Adrenal gland (tissue), 12 donors: Measurements from ENCODE around the gene WDR5. TPM values are rescaled to one million over a fixed set of nuclear protein-coding genes. Genes with fewer than 3 reads are reported as not detected.

Source experiments
- DNase-seq, 7 donors: peaks; one replicate each; pipeline ENCODE4 v3.0.0-alpha.2; 2019 to 2020
- H3K27ac ChIP-seq, 5 donors: fragments of 200-600 bp; sonication (generic) in 4 of 5; 1 replicate in 3 of 5; 2 replicates in 2 of 5; pipeline versions ENCODE4 v1.5.1 to v1.8.0; 2016 to 2020; ENCODE audit warnings: mild to moderate bottlenecking in 1 of 5
- H3K27me3 ChIP-seq: fragments of 200-600 bp; 2 replicates; pipeline ENCODE4 v1.8.0; 2021
- H3K36me3 ChIP-seq, 2 donors: fragments of 200-600 bp; replicated peaks in 1 of 2; 1 replicate in 1 of 2; 2 replicates in 1 of 2; pipeline versions ENCODE4 v1.5.1 to v1.8.0; 2018 to 2022
- H3K4me1 ChIP-seq, 2 donors: fragments of 200-600 bp; replicated peaks in 1 of 2; 1 replicate in 1 of 2; 2 replicates in 1 of 2; pipeline versions ENCODE4 v1.5.1 to v1.8.0; 2018 to 2021
- H3K4me3 ChIP-seq, 4 donors: fragments of 200-600 bp; sonication (generic) in 3 of 4; one replicate each; pipeline ENCODE4 v1.5.1; 2016 to 2018
- H3K9me3 ChIP-seq, 3 donors: fragments of 200-600 bp; sonication (generic) in 1 of 3; replicated peaks in 1 of 3; 1 replicate in 2 of 3; 2 replicates in 1 of 3; pipeline versions ENCODE4 v1.5.1 to v1.8.0; 2016 to 2021
- POLR2A ChIP-seq, 2 donors: fragments of 450-650 bp; IDR thresholded peaks; one replicate each; pipeline ENCODE4 v1.6.1; 2017; ENCODE audit warnings: antibody characterized with exemption in 2 of 2, mild to moderate bottlenecking in 2 of 2, moderate library complexity in 1 of 2
- WGBS, 4 donors: extraction: QIAGEN DNeasy Blood & Tissue Kit in 2 of 4; methylation state at CpG; one replicate each; pipeline versions ENCODE4 v1.1.5 to v1.1.7; 2013 to 2017; 5-methylcytosine and 5-hydroxymethylcytosine counted together
- intact Hi-C, 2 donors: fragments of 100-400 bp; cut with DNase I; formaldehyde crosslinking; loops; one replicate each; pipeline versions ENCODE4 v1.14.1 to v1.15.0; 2022 to 2023
- polyA plus RNA-seq, 3 donors: library from polyadenylated mRNA; stranded (reverse); fragments of 200-250 nt in 2 of 3; fragments of 350-450 nt in 1 of 3; fragmentation: Illumina TruSeq in 1 of 3; extraction: RNeasy Lipid Tissue Mini Kit (QIAGEN cat#74804) in 1 of 3; gene quantifications; one replicate each; pipeline ENCODE4 v1.2.3, GENCODE V29; 2013 to 2014
- small RNA-seq, 2 donors: library from RNA; depleted of rRNA; stranded (forward); fragments of <200 nt; gene quantifications; one replicate each; pipeline ENCODE3, GENCODE V24; 2016
- total RNA-seq, 9 donors: library from RNA; depleted of rRNA in 4 of 9; stranded (reverse); fragments of >200 nt in 4 of 9; fragments of 120-200 nt in 1 of 9; fragmentation: NEBNext Ultra II Directional in 1 of 9; extraction: Animal tissue kit (Norgen Biotek cat#: 25700) in 1 of 9; gene quantifications; one replicate each; pipeline versions ENCODE4 v1.1.0 to v1.2.4, GENCODE V29; 2013 to 2023
- TF ChIP-seq, protein P1 (sequence below), 6 experiments: fragments of 450-650 bp in 4 of 6; fragments of 200-600 bp in 2 of 6; sonication (generic) in 1 of 6; IDR thresholded peaks; 1 replicate in 5 of 6; 2 replicates in 1 of 6; pipeline versions ENCODE4 v1.5.1 to v1.8.0; 2016 to 2021; ENCODE audit warnings: antibody characterized with exemption in 6 of 6, mild to moderate bottlenecking in 2 of 6, moderate library complexity in 1 of 6
- donor health status: healthy with polysubstance abuse.
- donor health status: Bipolar disorder and iron deficiency.
- donor health status: DM: yes; HTN: yes; CAD: no.
- donor health status: DM: no; HTN: no; CAD: no.
- donor health status: DM: no; HTN: no; CAD: no.
- donor health status: DM: yes; HTN: yes; CAD: no.

WDR5 gene
- total and polyA plus RNA-seq, 12 donors, result 16.6 to 28.5 (median 22.0) TPM

- intact Hi-C loops, result no loop called here
- no peak for TF ChIP-seq POLR2A (IDR thresholded peaks at IDR 0.05)
- TF ChIP-seq, protein P1, sequence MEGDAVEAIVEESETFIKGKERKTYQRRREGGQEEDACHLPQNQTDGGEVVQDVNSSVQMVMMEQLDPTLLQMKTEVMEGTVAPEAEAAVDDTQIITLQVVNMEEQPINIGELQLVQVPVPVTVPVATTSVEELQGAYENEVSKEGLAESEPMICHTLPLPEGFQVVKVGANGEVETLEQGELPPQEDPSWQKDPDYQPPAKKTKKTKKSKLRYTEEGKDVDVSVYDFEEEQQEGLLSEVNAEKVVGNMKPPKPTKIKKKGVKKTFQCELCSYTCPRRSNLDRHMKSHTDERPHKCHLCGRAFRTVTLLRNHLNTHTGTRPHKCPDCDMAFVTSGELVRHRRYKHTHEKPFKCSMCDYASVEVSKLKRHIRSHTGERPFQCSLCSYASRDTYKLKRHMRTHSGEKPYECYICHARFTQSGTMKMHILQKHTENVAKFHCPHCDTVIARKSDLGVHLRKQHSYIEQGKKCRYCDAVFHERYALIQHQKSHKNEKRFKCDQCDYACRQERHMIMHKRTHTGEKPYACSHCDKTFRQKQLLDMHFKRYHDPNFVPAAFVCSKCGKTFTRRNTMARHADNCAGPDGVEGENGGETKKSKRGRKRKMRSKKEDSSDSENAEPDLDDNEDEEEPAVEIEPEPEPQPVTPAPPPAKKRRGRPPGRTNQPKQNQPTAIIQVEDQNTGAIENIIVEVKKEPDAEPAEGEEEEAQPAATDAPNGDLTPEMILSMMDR (IDR thresholded peaks at IDR 0.05), result no peak
- Histone ChIP-seq H3K27ac (peak overlapping the region in 1 of 5 donors; percentile 55), H3K4me1 (peaks cover 0 to 8% of the 10 kb centered on the region in 2 donors), H3K36me3 (no peaks in the 10 kb centered on the region), H3K9me3 (no peaks in the 10 kb centered on the region), H3K27me3 (no peaks in the 10 kb centered on the region), H3K4me3 (no peak overlapping the region)
- no peak for DNase-seq
- 84 to 94% (median 92%) methylated on average over 19 to 20 of the region's 20 CpGs for WGBS, 4 donors
These were observed 73.3 kb downstream of the WDR5 start for GRCh38 chr9:134208981-134209725.

Small RNAs within 50 kb of the gene (small RNA-seq; reads per million reads assigned to genes)
- gene RNU6ATAC, result 2.0 to 2.3 reads per million in 2 donors

Other genes starting within 250 kb of the WDR5 start
- gene VAV2, start 143.8 kb upstream of the WDR5 start, total RNA-seq, result 10 to 100 TPM in 8 of 9 donors, 1 to 10 TPM in 1; 3.3 to 96.2 (median 27.0) TPM
- gene VAV2, start 143.8 kb upstream of the WDR5 start, polyA plus RNA-seq, result 10 to 100 TPM; 19.7 to 46.7 (median 35.3) TPM
- 10 to 100 TPM; 14.7 to 70.6 (median 25.5) TPM for gene BRD3OS, start 110.6 kb upstream of the WDR5 start, total RNA-seq
- 10 to 100 TPM; 18.2 to 22.4 (median 20.0) TPM for gene BRD3OS, start 110.6 kb upstream of the WDR5 start, polyA plus RNA-seq
- gene BRD3, start 68.1 kb upstream of the WDR5 start, total RNA-seq, result 10 to 100 TPM; 13.7 to 73.1 (median 23.6) TPM
- 10 to 100 TPM in 2 of 3 donors, 1 to 10 TPM in 1; 8.4 to 18.1 (median 10.4) TPM for gene BRD3, start 68.1 kb upstream of the WDR5 start, polyA plus RNA-seq
- 100 to 1,000 TPM in 1 of 9 donors, 10 to 100 TPM in 4, not detected in 4; 20.2 to 101 (median 47.7) TPM for gene RNU6ATAC, start 28.5 kb downstream of the WDR5 start, total RNA-seq
- gene RNU6ATAC, start 28.5 kb downstream of the WDR5 start, polyA plus RNA-seq, result not detected
- gene RXRA, start 190.4 kb downstream of the WDR5 start, total RNA-seq, result 100 to 1,000 TPM in 4 of 9 donors, 10 to 100 TPM in 4, 1 to 10 TPM in 1; 5.5 to 114 (median 85.2) TPM
- gene RXRA, start 190.4 kb downstream of the WDR5 start, polyA plus RNA-seq, result 10 to 100 TPM; 16.1 to 72.9 (median 31.6) TPM